Astrocyte (in vitro differentiated cells and primary cell): ENCODE data around the gene TUBB. TPM values are rescaled to one million over a fixed set of nuclear protein-coding genes. Genes with fewer than 3 reads are reported as not detected.

Experiments
- DNase-seq: peaks from one replicate; pipeline ENCODE4 v3.0.0-alpha.2; 2010; ENCODE audit warnings: low read depth
- FAIRE-seq: peaks from 2 replicates; lab custom pipeline; 2011; peaks lifted over from hg19 to GRCh38; lab: Jason Lieb, UNC
- H2AFZ ChIP-seq: 2 replicates; pipeline ENCODE4 v1.6.0; 2012; ENCODE audit warnings: low read depth, low read length, inconsistent platforms
- H3K27ac ChIP-seq: 2 replicates; pipeline ENCODE4 v1.5.1; 2011; ENCODE audit warnings: low read depth, low read length, inconsistent platforms
- H3K27me3 ChIP-seq: 2 replicates; pipeline ENCODE4 v1.6.0; 2011; ENCODE audit warnings: low read length, inconsistent platforms; ENCODE audit not compliant: insufficient read depth
- H3K36me3 ChIP-seq: 2 replicates; pipeline ENCODE4 v1.5.1; 2011; ENCODE audit warnings: low read length, inconsistent platforms; ENCODE audit not compliant: insufficient read depth
- H3K4me1 ChIP-seq: 2 replicates; pipeline ENCODE4 v1.5.1; 2011; ENCODE audit warnings: low read length, inconsistent platforms; ENCODE audit not compliant: insufficient read depth
- H3K4me2 ChIP-seq: 2 replicates; pipeline ENCODE4 v1.6.0; 2012; ENCODE audit warnings: low read length, inconsistent platforms
- H3K4me3 ChIP-seq: 2 replicates; pipeline ENCODE4 v1.5.1; 2011; ENCODE audit warnings: low read depth, mild to moderate bottlenecking, low read length, inconsistent platforms; ENCODE audit not compliant: insufficient read depth
- H3K79me2 ChIP-seq: 2 replicates; pipeline ENCODE4 v1.6.0; 2012; ENCODE audit warnings: mild to moderate bottlenecking, low read length, inconsistent platforms; ENCODE audit not compliant: insufficient read depth
- H3K9ac ChIP-seq: 2 replicates; pipeline ENCODE4 v1.6.0; 2012; ENCODE audit warnings: mild to moderate bottlenecking, low read length, inconsistent platforms
- H3K9me3 ChIP-seq: 2 replicates; pipeline ENCODE4 v1.5.1; 2012; ENCODE audit warnings: low read depth, mild to moderate bottlenecking, low read length, inconsistent platforms; ENCODE audit not compliant: insufficient read depth
- H4K20me1 ChIP-seq: 2 replicates; pipeline ENCODE4 v1.6.0; 2012; ENCODE audit warnings: low read length, inconsistent platforms; ENCODE audit not compliant: insufficient read depth
- H3K27ac Mint-ChIP-seq: one replicate; pipeline ENCODE4 v1.8.0; 2021; ENCODE audit warnings: mild to moderate bottlenecking, mixed read lengths; ENCODE audit not compliant: unreplicated experiment
- H3K27me3 Mint-ChIP-seq: one replicate; pipeline ENCODE4 v1.8.0; 2021; ENCODE audit warnings: low read depth, mixed read lengths; ENCODE audit not compliant: unreplicated experiment
- H3K36me3 Mint-ChIP-seq: one replicate; pipeline ENCODE4 v1.8.0; 2021; ENCODE audit warnings: low read depth, mixed read lengths; ENCODE audit not compliant: unreplicated experiment
- H3K4me1 Mint-ChIP-seq: one replicate; pipeline ENCODE4 v1.8.0; 2021; ENCODE audit warnings: low read depth, mixed read lengths; ENCODE audit not compliant: unreplicated experiment
- H3K4me3 Mint-ChIP-seq: one replicate; pipeline ENCODE4 v1.8.0; 2021; ENCODE audit warnings: mild to moderate bottlenecking, moderate library complexity, mixed read lengths; ENCODE audit not compliant: unreplicated experiment
- H3K9me3 Mint-ChIP-seq: one replicate; pipeline ENCODE4 v1.8.0; 2021; ENCODE audit warnings: mild to moderate bottlenecking, mixed read lengths; ENCODE audit not compliant: unreplicated experiment
- CTCF ChIP-seq: IDR thresholded peaks from 2 replicates; pipeline ENCODE4 v1.5.1; 2011; ENCODE audit warnings: low read depth, mild to moderate bottlenecking, inconsistent platforms, low read length, moderate library complexity; ENCODE audit not compliant: insufficient read depth
- EZH2 ChIP-seq: IDR thresholded peaks from 2 replicates; pipeline ENCODE4 v1.6.1; 2012; ENCODE audit warnings: mild to moderate bottlenecking, low read length, inconsistent platforms; ENCODE audit not compliant: insufficient read depth
- total RNA-seq: library from RNA; stranded (reverse); gene quantifications from 2 replicates; pipeline ENCODE4 v1.2.1, GENCODE V29; 2021

The TUBB gene
- total RNA-seq, 1 donor from 2014 or later, result 887 TPM

- Histone ChIP-seq H3K4me1 (peaks cover 40% of the 10 kb centered on the region), H3K4me2 (peak overlapping the region; percentile 100), H3K79me2 (peaks cover 96% of the 10 kb centered on the region), H3K27me3 (no peaks in the 10 kb centered on the region), H3K9ac (peak overlapping the region; percentile 98), H3K27ac (peak overlapping the region; percentile 81), H2AFZ (no peak overlapping the region), H4K20me1 (peaks cover 91% of the 10 kb centered on the region), H3K4me3 (peak overlapping the region; percentile 87), H3K36me3 (peaks cover 26% of the 10 kb centered on the region), H3K9me3 (no peaks in the 10 kb centered on the region)
- TF ChIP-seq EZH2, result no peak
- no peak for TF ChIP-seq CTCF
- DNase-seq (no peak), FAIRE-seq (no peak)
- peaks cover 24% of the 10 kb centered on the region for H3K36me3 Mint-ChIP-seq
- peaks cover 23% of the 10 kb centered on the region for H3K4me1 Mint-ChIP-seq
- no peaks in the 10 kb centered on the region for H3K27me3 Mint-ChIP-seq
- H3K27ac Mint-ChIP-seq, result peak overlapping the region; percentile 99
- H3K4me3 Mint-ChIP-seq, result peak overlapping the region; percentile 98
- H3K9me3 Mint-ChIP-seq, result no peaks in the 10 kb centered on the region
Observed at GRCh38 chr6:30681766-30682142, 38.4 kb upstream of the TUBB start.

GRCh38 chr6:30682143-30683117 is 37.7 kb upstream of the TUBB start:
- TF ChIP-seq EZH2, result no peak
- TF ChIP-seq CTCF, result no peak
- Histone ChIP-seq H3K27ac (peak overlapping the region; percentile 81), H3K36me3 (peaks cover 24% of the 10 kb centered on the region), H3K4me1 (peaks cover 40% of the 10 kb centered on the region), H3K9ac (peak overlapping the region; percentile 98), H2AFZ (no peak overlapping the region), H3K4me2 (peak overlapping the region; percentile 100), H3K79me2 (peaks cover 93% of the 10 kb centered on the region), H3K4me3 (peak overlapping the region; percentile 87), H3K27me3 (no peaks in the 10 kb centered on the region), H3K9me3 (no peaks in the 10 kb centered on the region), H4K20me1 (peaks cover 84% of the 10 kb centered on the region)
- Mint-ChIP-seq H3K4me1 (peaks cover 23% of the 10 kb centered on the region), H3K36me3 (peaks cover 22% of the 10 kb centered on the region), H3K27me3 (no peaks in the 10 kb centered on the region), H3K9me3 (no peaks in the 10 kb centered on the region), H3K27ac (peak overlapping the region; percentile 99), H3K4me3 (peak overlapping the region; percentile 98)
- peak; percentile 77 for DNase-seq
- no peak for FAIRE-seq
